T-helper 17 cell (primary cell): ENCODE measurements around the gene KRTAP20-4. TPM values are rescaled to one million over a fixed set of nuclear protein-coding genes. Genes with fewer than 3 reads are reported as not detected.

ENCODE experiments used
- ATAC-seq: fragments of 150-1000 bp; cut with Tn5 transposase; 2 replicates; pipeline ENCODE4 v1.10.0; 2021; ENCODE audit warnings: mild to moderate bottlenecking, moderate library complexity
- DNase-seq, 3 donors: peaks; one replicate each; pipeline versions ENCODE4 v3.0.0 to v3.0.0-alpha.2; 2020 to 2021
- H3K9me3 ChIP-seq: one replicate; pipeline ENCODE4 v1.7.0; 2013; ENCODE audit warnings: low read length, mild to moderate bottlenecking; ENCODE audit not compliant: control insufficient read depth, poor library complexity, severe bottlenecking
- H3K27ac Mint-ChIP-seq: one replicate; pipeline ENCODE4 v1.8.0; 2022; ENCODE audit warnings: mild to moderate bottlenecking, moderate library complexity, mixed read lengths
- H3K27me3 Mint-ChIP-seq: one replicate; pipeline ENCODE4 v1.8.0; 2022; ENCODE audit warnings: mixed read lengths
- H3K36me3 Mint-ChIP-seq: one replicate; pipeline ENCODE4 v1.8.0; 2022; ENCODE audit warnings: low read depth, mixed read lengths
- H3K4me1 Mint-ChIP-seq: one replicate; pipeline ENCODE4 v1.8.0; 2022; ENCODE audit warnings: mild to moderate bottlenecking, mixed read lengths
- H3K4me3 Mint-ChIP-seq: one replicate; pipeline ENCODE4 v1.8.0; 2022; ENCODE audit warnings: mild to moderate bottlenecking, moderate library complexity, mixed read lengths
- total RNA-seq, 4 donors: library from RNA in 2 of 4; stranded (reverse) in 2 of 4; gene quantifications; one replicate each; pipeline ENCODE4 v1.2.3 and lab custom pipeline; 2022 to 2026

Gene KRTAP20-4
- total RNA-seq (not detected), total RNA-seq (lab: John Stamatoyannopoulos, UW) (0 reads per million in 2 donors)

GRCh38 chr21:30620522-30620921 lies at the start of gene KRTAP20-4:
Gene KRTAP20-4, plus strand, starts transcription at chr21:30620627.
- Mint-ChIP-seq H3K27ac (no peak within 1 kb of the TSS), H3K36me3 (no peaks in the 10 kb centered on the region), H3K27me3 (no peaks in the 10 kb centered on the region), H3K4me3 (no peak within 1 kb of the TSS), H3K4me1 (no peaks in the 10 kb centered on the region)
- DNase-seq (no peak), ATAC-seq (no peak)
- H3K9me3 ChIP-seq: no peaks in the 10 kb centered on the region

- H3K9me3 ChIP-seq: no peaks in the 10 kb centered on the region
- Mint-ChIP-seq H3K4me1 (no peaks in the 10 kb centered on the region), H3K27me3 (no peaks in the 10 kb centered on the region), H3K4me3 (no peak overlapping the region), H3K27ac (no peak overlapping the region), H3K36me3 (no peaks in the 10 kb centered on the region)
- no peak for ATAC-seq
- DNase-seq: no peak
Measured at GRCh38 chr21:30577766-30578165, 42.7 kb upstream of the KRTAP20-4 start.

DNA sequence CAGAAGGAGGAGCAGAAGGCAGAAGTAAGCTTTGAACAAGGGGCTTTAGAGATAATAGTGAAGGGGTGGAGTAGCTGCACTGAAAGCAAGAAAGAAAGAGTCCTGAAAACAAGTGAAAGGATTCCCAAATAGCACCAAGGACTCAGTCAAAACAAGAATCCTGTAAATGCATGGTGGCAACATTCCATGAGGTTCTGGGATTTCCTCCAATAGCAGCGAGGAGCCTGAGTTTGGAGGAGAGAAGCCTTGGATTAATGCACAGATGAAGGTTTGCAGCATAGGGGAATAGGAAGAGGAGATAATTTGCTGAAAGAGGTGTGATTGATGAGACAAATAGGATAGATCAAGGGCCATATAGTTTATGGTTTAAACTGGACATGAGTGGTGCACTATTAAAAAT lies 41.1 kb upstream of the KRTAP20-4 start:
- no peak for ATAC-seq
- H3K27me3 Mint-ChIP-seq: no peaks in the 10 kb centered on the region
- H3K4me3 Mint-ChIP-seq: no peak overlapping the region
- no peaks in the 10 kb centered on the region for H3K4me1 Mint-ChIP-seq
- no peaks in the 10 kb centered on the region for H3K9me3 ChIP-seq
- H3K36me3 Mint-ChIP-seq: no peaks in the 10 kb centered on the region
- H3K27ac Mint-ChIP-seq: no peak overlapping the region
- DNase-seq: no peak

DNA sequence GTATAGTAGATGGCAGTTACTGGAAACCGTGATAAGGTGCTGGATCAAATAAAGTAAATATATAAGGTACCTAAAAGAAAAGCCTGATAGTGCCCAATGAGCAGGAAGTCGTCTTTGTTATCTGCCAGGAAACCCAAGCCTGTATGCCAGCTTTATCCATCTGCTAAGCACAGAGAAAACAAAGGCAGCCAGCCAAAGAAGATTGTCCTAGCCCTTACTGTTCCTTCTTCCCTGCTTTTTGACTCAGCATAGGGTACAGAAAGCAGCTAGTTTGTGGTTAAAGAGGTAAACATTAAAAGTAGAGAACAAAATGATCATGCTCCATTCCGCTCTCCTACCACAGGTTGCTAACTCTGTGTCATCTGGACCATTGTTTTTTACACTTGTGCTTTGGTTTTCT lies 40.3 kb upstream of the KRTAP20-4 start:
- no peak overlapping the region for H3K27ac Mint-ChIP-seq
- no peaks in the 10 kb centered on the region for H3K4me1 Mint-ChIP-seq
- no peak for ATAC-seq
- H3K4me3 Mint-ChIP-seq: no peak overlapping the region
- no peaks in the 10 kb centered on the region for H3K27me3 Mint-ChIP-seq
- DNase-seq: no peak
- no peaks in the 10 kb centered on the region for H3K9me3 ChIP-seq
- H3K36me3 Mint-ChIP-seq: no peaks in the 10 kb centered on the region

GRCh38 chr21:30582870-30583269 lies 37.6 kb upstream of the KRTAP20-4 start:
- no peaks in the 10 kb centered on the region for H3K27me3 Mint-ChIP-seq
- DNase-seq (no peak), ATAC-seq (no peak)
- no peaks in the 10 kb centered on the region for H3K4me1 Mint-ChIP-seq
- H3K4me3 Mint-ChIP-seq: no peak overlapping the region
- H3K9me3 ChIP-seq: no peaks in the 10 kb centered on the region
- H3K27ac Mint-ChIP-seq: no peak overlapping the region
- H3K36me3 Mint-ChIP-seq: no peaks in the 10 kb centered on the region

- DNase-seq (no peak), ATAC-seq (no peak)
- Mint-ChIP-seq H3K4me3 (no peak within 1 kb of the TSS), H3K27me3 (no peaks in the 10 kb centered on the region), H3K4me1 (no peaks in the 10 kb centered on the region), H3K27ac (no peak within 1 kb of the TSS), H3K36me3 (no peaks in the 10 kb centered on the region)
- no peaks in the 10 kb centered on the region for H3K9me3 ChIP-seq
Measured at GRCh38 chr21:30590297-30590696, 30.1 kb upstream of the KRTAP20-4 start, which contains the start of gene KRTAP22-2. Gene KRTAP22-2, minus strand, starts transcription at chr21:30590397.

DNA sequence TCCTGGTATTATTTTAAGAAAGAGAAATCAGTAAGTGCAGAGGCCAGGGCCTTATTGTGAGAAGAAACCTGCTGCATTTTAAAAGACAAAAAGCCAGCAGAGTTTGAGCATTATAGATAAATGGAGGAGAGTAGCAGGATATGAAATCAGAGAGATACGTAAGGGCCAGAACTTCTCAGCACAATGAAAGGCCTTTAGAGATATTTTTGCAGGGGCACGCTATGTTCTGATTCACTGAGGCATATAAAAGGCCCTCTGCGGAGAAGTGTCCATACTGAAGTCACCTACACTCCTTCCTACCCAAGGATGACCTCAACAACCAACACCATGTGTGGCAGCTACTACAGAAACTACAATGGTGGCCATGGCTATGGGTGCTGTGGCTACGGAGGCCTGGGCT lies 28.3 kb upstream of the KRTAP20-4 start, which contains the start of gene KRTAP6-3:
TSS of gene KRTAP6-3 (plus strand) at position 301 of the 400 bp plus-strand sequence. CDS start at position 307, 6 bp downstream.
- H3K4me3 Mint-ChIP-seq: no peak within 1 kb of the TSS
- H3K27me3 Mint-ChIP-seq: no peaks in the 10 kb centered on the region
- no peaks in the 10 kb centered on the region for H3K9me3 ChIP-seq
- no peak within 1 kb of the TSS for H3K27ac Mint-ChIP-seq
- DNase-seq (no peak), ATAC-seq (no peak)
- H3K4me1 Mint-ChIP-seq: no peaks in the 10 kb centered on the region
- no peaks in the 10 kb centered on the region for H3K36me3 Mint-ChIP-seq

GRCh38 chr21:30598802-30599201 lies 21.6 kb upstream of the KRTAP20-4 start, which contains the start of gene KRTAP6-2:
Gene KRTAP6-2, minus strand, starts transcription at chr21:30598902. Its CDS starts 28 bp downstream, at chr21:30598874.
- H3K4me1 Mint-ChIP-seq: no peaks in the 10 kb centered on the region
- no peaks in the 10 kb centered on the region for H3K9me3 ChIP-seq
- ATAC-seq: no peak
- no peaks in the 10 kb centered on the region for H3K27me3 Mint-ChIP-seq
- H3K36me3 Mint-ChIP-seq: no peaks in the 10 kb centered on the region
- DNase-seq: no peak
- no peak within 1 kb of the TSS for H3K4me3 Mint-ChIP-seq
- no peak within 1 kb of the TSS for H3K27ac Mint-ChIP-seq

DNA sequence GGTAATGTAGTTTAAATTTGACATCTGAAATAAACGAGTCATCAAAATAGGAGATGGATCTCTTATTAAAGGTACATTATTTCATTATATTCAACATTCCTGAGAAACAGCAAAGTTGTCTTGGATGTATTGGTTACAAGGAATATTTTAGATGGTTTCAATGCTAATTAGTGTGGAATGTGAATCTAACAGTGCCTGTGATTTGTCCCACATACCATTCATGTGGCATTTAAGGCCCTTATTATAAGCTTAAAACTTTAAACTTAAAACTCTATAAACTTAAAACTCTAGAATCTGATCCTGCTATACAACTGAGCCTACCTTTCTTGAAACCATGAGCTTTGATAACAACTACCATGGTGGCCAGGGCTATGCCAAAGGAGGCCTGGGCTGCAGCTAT lies 19.6 kb upstream of the KRTAP20-4 start, which contains the start of gene KRTAP22-1:
TSS of gene KRTAP22-1 (plus strand) at position 301 of the 400 bp plus-strand sequence.
- H3K36me3 Mint-ChIP-seq: no peaks in the 10 kb centered on the region
- H3K9me3 ChIP-seq: no peaks in the 10 kb centered on the region
- H3K4me1 Mint-ChIP-seq: no peaks in the 10 kb centered on the region
- DNase-seq (no peak), ATAC-seq (no peak)
- H3K27ac Mint-ChIP-seq: no peak within 1 kb of the TSS
- no peaks in the 10 kb centered on the region for H3K27me3 Mint-ChIP-seq
- no peak within 1 kb of the TSS for H3K4me3 Mint-ChIP-seq

GRCh38 chr21:30605968-30606367 lies 14.5 kb upstream of the KRTAP20-4 start:
- H3K27ac Mint-ChIP-seq: no peak overlapping the region

DNA sequence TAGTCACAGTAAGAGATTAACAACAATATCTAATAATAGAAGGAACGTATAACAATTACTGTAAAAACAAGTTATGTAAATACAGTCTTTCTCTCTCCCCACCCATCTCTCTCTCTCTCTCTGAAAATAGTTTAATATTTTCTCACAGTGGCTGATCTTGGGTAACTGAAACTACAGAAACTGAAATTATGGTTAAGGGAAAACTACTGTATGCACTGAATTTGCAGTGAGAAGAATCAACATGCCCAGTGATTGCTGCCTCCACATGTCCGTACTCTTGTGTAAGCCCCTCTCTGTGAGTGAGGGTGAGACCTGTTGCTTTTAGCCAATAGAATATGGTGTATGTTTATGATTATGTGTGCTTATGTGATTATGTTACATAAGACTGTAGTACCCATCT lies 8.3 kb upstream of the KRTAP20-4 start:
- H3K9me3 ChIP-seq: no peaks in the 10 kb centered on the region
- DNase-seq: no peak
- no peaks in the 10 kb centered on the region for H3K27me3 Mint-ChIP-seq
- H3K4me1 Mint-ChIP-seq: no peaks in the 10 kb centered on the region
- H3K27ac Mint-ChIP-seq: no peak overlapping the region
- no peak overlapping the region for H3K4me3 Mint-ChIP-seq
- H3K36me3 Mint-ChIP-seq: no peaks in the 10 kb centered on the region
- ATAC-seq: no peak

More at GRCh38 chr21:30605968-30606367, 14.5 kb upstream of the KRTAP20-4 start:
- ATAC-seq (no peak), DNase-seq (no peak)
- Mint-ChIP-seq H3K36me3 (no peaks in the 10 kb centered on the region), H3K4me3 (no peak overlapping the region), H3K4me1 (no peaks in the 10 kb centered on the region), H3K27me3 (no peaks in the 10 kb centered on the region)
- H3K9me3 ChIP-seq: no peaks in the 10 kb centered on the region

- H3K27ac Mint-ChIP-seq: no peak within 1 kb of the TSS
- H3K36me3 Mint-ChIP-seq: no peaks in the 10 kb centered on the region
- H3K4me3 Mint-ChIP-seq: no peak within 1 kb of the TSS
- no peaks in the 10 kb centered on the region for H3K4me1 Mint-ChIP-seq
- ATAC-seq: no peak
- H3K9me3 ChIP-seq: no peaks in the 10 kb centered on the region
- H3K27me3 Mint-ChIP-seq: no peaks in the 10 kb centered on the region
- no peak for DNase-seq
Measured at GRCh38 chr21:30613836-30614235, 6.6 kb upstream of the KRTAP20-4 start, which contains the start of gene KRTAP6-1. Gene KRTAP6-1, minus strand, starts transcription at chr21:30613930. Its CDS starts 26 bp downstream, at chr21:30613904.

- ATAC-seq: no peak
- H3K4me3 Mint-ChIP-seq: no peak overlapping the region
- no peaks in the 10 kb centered on the region for H3K4me1 Mint-ChIP-seq
- no peak for DNase-seq
- no peaks in the 10 kb centered on the region for H3K9me3 ChIP-seq
- no peak overlapping the region for H3K27ac Mint-ChIP-seq
- no peaks in the 10 kb centered on the region for H3K36me3 Mint-ChIP-seq
- no peaks in the 10 kb centered on the region for H3K27me3 Mint-ChIP-seq
Measured at GRCh38 chr21:30615199-30615598, 5.2 kb upstream of the KRTAP20-4 start.

DNA sequence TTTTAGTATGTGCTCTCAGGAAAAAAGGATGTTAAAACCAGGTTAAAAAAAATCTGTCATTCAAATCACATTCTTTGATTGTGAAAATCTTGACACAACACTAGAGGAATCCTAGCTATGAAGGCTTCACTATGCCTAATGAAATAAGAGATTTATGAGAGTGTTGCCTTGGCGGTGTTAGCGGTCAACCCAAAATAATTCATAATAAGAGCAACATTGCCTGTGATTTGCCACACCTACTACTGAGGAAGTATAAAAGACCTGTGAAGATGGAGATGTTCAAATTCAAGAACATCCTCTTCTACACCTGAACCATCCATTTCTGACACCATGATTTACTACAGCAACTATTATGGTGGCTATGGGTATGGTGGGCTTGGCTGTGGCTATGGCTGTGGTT lies 4.3 kb upstream of the KRTAP20-4 start, which contains the start of gene KRTAP20-1:
TSS of gene KRTAP20-1 (plus strand) at position 301 of the 400 bp plus-strand sequence. CDS start at position 331, 30 bp downstream.
- H3K9me3 ChIP-seq: no peaks in the 10 kb centered on the region
- ATAC-seq (no peak), DNase-seq (no peak)
- H3K4me1 Mint-ChIP-seq: no peaks in the 10 kb centered on the region
- H3K36me3 Mint-ChIP-seq: no peaks in the 10 kb centered on the region
- H3K27ac Mint-ChIP-seq: no peak within 1 kb of the TSS
- no peak within 1 kb of the TSS for H3K4me3 Mint-ChIP-seq
- H3K27me3 Mint-ChIP-seq: no peaks in the 10 kb centered on the region
